AG09319 (cell line): ENCODE measurements around the gene ANKRD6.

Experiments
- DNase-seq: peaks from one replicate; pipeline ENCODE4 v3.0.0-alpha.2; 2010; ENCODE audit warnings: low read depth; ENCODE audit errors: extremely low read depth
- CTCF ChIP-seq: IDR thresholded peaks from 2 replicates; pipeline ENCODE4 v1.5.1; 2011; ENCODE audit warnings: low read depth, mild to moderate bottlenecking, inconsistent platforms, low read length, moderate library complexity

ANKRD6 gene

GRCh38 chr6:89483111-89483720 lies 50.3 kb downstream of the ANKRD6 start:
- no peak for DNase-seq
- no peak for TF ChIP-seq CTCF

DNA sequence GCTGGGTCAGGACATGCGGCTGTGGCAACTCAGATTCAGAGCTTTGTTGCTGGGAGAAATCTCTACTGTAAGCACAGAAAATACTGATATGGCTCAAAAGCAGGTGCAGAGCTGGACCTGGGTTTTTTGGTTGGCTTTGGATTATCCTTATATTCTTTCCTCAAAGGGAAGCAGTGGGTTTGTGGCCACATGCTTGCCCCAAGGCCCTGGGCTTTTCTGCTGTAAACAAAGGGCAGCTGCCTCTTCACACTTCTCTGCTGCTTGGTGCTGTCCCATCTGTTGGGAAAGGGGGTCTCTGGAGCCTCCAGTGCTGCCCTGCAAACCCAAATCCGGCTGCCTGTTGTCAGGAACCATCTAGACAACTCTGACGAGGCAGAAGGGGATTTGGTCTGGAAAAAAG lies 52.4 kb downstream of the ANKRD6 start:
- DNase-seq = no peak
- no peak for TF ChIP-seq CTCF

GRCh38 chr6:89487864-89488263 lies 54.9 kb downstream of the ANKRD6 start:
- no peak for TF ChIP-seq CTCF
- DNase-seq = no peak

- TF ChIP-seq CTCF = no peak
- DNase-seq = no peak
These were observed 55.5 kb downstream of the ANKRD6 start for GRCh38 chr6:89488438-89488837.

DNA sequence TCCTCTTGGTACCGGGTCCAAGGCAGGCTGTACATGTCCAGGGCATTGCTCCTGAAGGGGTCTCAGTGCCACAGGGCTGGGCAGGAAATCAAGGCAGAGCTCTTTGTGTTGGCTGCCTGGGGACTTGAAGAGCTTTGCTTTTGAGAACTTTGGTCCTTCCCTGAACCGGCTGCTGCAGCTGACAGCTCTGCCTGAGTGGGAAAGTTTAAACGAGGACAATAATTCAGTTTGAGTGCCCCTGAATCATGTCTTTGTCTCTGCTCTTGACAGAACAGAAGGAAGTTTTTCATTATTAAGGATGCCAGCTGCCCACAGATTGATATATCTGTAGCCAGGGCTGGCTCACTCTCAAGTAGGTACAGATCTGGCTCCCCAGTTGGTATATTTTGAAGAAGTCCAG lies 56.1 kb downstream of the ANKRD6 start:
- no peak for TF ChIP-seq CTCF
- no peak for DNase-seq

DNA sequence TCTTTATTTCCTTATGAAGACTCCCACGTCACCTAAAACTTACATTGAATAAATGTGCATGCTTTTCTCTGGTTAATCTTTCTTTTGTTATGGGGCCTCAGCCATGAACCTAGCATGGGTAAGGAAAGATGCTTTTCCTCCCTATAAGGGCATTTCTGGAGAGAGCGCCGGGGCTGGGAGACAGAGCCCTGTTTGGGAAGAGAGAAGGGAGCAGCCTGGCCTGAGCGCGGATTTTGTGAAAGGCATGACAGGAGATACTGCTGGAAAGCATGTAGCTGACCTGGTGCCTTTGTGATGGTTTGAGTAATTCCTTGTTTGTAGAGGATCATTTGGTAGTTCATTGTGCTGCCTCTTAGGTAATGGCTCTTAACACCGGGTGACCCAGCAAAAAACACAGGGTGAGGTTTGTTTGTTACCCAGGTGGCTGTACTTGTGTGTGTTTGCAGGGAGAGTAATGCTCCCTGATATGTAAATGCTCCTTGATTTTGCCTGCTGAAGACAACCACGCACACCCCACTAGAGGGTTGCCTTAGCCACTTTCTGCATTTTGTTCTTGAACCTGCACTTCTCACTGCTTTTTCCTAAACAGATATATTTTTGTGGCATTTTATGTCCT lies 59.2 kb downstream of the ANKRD6 start:
- TF ChIP-seq CTCF = no peak
- no peak for DNase-seq

DNA sequence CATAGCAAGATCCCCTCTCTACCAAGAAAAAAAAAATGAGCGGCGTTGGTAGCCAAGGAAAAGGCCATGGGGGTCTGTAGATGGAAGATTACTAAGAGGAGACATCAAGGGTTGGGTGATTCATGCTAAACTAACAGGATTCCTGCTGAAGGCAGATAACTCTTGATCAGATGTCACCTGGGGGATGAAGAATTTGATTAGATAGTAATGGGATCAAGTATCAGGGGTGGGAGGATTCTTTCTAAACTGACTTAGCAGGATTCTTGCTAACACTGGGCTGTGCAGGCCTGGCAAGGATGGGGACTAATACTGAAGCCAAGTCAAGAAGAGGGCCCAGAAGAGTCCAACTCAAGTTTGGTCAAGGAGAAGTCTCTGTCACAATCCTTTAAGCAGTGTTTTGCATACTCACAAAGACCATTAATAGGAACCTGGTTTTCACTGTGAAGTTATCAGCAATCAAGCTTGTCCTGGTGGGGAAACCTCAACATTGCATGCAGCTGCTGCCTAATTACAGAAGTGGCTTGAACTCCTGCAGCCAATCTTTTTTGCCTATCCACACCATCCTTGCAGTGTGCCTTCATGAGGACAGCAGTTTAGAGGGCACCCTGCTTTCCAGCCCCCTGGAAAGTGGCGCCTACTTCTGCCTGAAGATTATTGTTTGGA lies 61.3 kb downstream of the ANKRD6 start:
- DNase-seq = no peak
- no peak for TF ChIP-seq CTCF
